ENCODE data around the gene TMEM94.
"Not testable (repeated sequence)": the region's sequence is repeated elsewhere in the genome, so short reads cannot be mapped to it uniquely, and the experiment has no call there.

Gene TMEM94

DNA sequence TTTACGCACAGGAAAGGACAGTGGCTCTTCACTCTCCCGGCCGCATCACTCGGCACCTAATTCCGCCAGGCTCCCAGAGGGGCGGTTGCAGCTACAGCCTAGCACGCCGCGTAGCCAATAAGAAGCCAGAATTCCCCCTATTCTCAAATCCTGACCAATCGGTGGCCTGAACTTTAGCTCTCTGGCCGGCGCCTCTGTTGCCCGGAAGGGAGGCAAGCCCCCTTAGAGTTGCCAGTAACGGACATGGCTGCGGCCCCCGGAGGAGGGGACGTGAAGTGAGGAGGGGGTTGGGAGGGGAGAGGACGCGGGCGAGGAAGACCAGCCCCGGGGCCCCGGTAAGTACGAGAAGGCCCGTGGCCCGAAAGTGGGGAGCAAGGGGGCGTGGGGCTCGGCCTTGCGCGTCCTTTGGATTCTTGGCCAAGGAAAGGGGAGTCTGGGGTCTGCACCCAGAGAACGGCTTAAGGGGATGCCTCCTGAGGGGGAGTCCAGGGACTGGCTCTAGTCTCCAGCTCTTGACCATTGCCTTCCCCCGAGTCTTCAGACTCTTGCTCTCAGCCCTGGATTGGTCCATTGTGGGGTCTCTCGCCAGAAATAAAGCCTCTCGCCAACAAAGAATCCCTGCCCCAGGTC lies at the start of gene TMEM94:
Gene TMEM94, plus strand, starts transcription at position 219 of the 630 bp plus-strand sequence. CDS start 15,271 bp downstream, outside the sequence.
- peak; percentile 97 to 99 (median 99) for DNase-seq

DNA sequence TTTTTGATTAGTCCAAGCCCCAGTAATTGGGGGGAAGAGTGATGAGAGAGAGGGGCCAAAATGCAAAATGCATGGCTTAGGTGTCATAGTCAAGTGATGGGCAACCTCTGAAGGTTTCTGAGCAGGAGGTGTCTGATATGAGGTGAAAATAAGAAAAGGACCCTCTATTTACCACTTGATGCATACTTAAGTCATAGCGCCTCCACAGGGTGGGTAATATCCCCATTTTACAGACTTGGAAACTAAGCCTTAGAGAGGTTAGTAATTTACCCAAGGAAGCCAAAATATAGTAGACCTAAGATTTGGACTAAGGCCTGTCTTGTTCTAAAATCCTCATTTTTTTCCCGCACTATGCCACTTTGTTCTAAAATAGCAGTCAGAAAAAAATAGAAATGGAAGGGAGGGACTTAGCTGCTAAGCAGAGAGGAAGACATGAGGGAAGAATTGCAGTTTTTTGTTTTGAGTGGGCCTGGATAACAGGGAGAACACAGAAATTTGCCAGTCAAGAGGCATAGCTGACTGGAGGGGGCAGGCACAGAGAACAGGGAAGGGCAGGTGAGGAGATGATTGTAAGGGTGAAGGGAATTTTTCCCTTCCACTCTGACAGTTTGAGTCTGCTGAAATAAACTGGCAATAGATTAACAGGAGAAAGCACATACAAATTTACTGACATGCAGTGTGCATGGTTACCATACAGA lies 48.6 kb upstream of the TMEM94 start:
- no peak for DNase-seq

DNA sequence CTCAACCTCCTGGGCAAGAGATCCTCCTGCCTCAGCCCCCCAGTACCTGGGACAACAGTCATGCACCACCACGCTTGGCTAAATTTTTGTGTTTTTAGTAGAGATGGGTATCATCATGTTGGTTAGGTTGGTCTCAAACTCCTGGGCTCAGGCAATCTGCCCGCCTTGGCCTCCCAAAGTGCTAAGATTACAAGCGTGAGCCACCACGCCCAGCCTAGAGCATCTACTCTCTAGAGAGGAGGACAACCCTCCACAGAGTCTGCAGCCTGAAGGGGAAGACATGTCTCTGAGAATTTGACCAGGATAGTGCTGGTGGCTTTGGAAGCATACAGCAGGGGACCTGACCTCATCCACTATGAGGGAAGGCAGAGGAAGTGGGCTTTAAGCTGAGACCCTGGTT lies 46.3 kb upstream of the TMEM94 start:
- DNase-seq, result no peak

DNA sequence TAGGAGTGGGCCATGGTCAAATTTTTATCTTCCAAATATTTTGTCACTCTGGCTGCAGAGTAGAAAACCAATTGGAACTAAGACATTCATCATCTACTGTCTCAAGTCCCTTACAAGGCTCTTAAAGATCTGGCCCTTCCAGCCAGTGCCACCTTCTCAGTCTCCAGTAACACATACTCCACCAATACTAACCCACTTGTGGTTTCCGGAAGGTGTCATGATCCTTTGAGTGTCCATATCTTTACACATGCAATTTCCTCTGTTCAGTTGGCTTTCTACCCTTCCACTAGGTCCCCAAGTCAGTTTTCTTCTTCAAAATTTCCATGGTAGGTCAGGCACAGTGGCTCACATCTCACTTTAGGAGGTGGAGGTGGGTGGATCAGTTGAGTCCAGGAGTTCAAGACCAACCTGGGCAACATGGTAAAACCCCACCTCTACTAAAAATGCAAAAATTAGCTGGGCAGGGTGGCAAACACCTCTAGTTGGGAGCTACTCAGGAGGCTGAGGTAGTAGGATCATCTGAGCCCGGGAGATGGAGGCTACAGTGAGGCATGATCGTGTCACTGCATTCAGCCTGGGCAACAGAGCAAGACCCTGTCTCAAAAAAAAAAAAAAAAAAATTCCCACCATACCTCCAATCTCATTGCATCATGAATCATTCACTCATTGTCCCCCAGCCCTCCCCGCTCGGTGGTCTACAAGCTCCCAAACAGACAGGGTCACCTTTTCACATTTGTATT lies 44.9 kb upstream of the TMEM94 start:
- peak in 2 of 3 donors; percentile 20 to 23 for DNase-seq

DNA sequence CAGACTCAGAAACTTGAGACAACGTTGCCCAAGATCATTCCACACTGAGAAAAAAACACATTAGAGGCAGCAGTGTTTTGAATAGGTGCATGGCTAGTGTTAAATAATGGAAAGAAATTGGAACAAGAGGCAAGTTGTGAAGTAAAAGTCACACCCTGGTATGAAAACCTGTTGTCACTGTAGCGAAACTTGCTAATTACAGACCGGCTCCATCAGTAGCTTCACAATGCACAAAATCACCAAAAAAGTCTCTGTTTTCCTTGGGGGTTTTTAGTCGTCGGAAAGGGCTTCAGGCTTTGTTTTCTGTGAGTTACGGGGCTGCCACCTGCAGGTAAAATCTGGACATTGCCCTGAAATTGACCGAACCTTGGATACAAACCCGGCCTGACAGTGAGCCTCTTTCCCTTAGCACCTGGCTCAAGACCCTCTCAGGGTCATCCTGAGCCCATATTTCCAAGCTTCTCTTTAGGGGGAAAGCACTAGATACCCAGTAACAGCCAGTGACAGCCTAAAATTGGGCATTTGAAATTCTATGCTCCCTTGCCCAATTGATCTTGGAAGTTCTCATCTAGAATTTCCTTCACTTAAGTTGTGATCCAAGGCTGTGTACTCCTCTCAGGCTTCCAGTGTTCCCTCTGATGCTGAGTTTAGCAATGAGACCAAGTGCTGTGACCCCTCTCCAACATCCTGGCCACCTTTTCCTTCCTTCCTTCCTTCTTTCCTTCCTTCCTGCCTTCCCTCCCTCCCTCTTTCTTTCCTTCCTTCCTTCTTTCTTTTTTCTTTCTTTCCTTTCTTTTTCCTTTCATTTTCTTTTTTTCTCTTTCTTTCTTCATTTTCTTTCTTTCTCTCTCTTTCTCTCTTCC lies 43.7 kb upstream of the TMEM94 start:
- peak; percentile 75 to 78 (median 78) for DNase-seq

DNA sequence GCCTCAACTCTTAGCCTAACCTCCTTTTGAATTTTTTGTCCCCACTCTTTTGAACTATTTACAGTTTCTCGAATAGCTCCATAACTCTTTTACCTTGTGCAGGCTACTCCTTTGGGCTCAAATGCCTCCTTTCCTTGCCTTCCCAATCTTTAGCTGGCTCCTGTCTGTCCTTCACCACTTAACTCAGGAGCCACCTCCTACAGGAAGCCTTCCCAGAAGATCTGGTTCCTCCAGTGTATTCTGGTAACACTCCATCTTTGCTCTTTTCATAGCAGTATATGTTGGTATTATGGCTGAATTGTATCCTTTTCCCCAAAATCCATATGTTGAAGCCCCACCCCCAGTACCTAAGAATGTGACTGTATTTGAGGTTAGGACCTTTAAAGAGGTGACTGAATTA lies 41.9 kb upstream of the TMEM94 start:
- no peak for DNase-seq

DNA sequence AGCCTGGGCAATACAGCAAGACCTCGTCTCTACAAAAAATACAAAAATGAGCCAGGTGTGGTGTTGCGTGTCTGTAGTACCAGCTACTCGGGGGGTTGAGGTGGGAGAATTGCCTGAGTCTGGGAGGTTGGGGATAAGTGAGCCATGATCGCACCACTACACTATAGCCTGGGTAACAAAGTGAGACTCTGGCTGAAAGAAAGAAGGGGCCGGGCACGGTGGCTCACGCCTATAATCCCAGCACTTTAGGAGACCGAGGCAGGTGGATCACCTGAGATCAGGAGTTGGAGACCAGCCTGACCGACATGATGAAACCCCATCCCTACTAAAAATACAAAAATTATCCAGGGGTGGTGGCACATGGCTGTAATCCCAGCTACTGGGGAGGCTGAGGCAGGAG lies 40.4 kb upstream of the TMEM94 start:
- no peak for DNase-seq

DNA sequence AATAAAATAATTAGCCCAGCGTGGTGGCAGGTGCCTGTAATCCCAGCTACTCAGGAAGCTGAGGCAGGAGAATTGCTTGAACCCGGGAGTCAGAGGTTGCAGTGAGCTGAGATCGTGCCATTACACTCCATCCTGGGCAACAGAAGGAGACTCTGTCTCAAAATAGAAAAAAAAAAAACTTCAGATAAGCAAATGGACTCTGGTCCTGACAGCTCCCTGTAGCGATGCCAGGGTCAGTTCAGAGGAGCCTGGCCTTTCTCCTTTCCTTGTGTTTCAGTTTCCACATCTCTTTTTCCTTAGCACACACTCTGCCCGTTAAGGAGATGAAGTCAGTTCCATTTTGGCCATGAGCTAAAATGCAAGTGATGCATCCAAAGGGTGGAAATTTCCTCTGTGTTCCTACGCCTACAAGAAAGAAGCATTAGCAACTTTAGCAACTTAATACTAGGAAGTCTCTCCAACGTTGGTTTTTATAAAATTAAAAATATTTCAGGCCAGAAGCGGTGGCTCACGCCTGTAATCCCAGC lies 39.3 kb upstream of the TMEM94 start:
- DNase-seq, result peak; percentile 33 to 66 (median 41)

DNA sequence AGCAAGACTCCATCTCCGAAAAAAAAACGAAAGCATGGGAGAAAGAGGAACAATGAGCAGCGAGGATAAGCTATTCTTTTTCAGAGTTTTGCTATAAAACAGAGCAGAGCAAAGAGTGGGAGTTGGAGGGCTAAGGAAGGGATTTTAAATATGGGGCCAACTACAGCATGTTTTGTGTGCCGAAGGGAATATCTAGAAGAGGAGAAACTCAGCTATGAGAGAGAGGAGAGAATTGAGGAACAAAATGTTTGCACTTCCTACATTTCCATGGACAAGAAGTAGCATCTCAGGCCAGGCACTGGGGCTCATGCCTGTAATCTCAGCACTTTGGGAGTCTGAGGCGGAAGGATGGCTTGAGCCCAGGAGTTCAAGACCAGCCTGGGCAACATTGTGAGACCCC lies 37.9 kb upstream of the TMEM94 start:
- peak; percentile 39 to 71 (median 49) for DNase-seq

DNA sequence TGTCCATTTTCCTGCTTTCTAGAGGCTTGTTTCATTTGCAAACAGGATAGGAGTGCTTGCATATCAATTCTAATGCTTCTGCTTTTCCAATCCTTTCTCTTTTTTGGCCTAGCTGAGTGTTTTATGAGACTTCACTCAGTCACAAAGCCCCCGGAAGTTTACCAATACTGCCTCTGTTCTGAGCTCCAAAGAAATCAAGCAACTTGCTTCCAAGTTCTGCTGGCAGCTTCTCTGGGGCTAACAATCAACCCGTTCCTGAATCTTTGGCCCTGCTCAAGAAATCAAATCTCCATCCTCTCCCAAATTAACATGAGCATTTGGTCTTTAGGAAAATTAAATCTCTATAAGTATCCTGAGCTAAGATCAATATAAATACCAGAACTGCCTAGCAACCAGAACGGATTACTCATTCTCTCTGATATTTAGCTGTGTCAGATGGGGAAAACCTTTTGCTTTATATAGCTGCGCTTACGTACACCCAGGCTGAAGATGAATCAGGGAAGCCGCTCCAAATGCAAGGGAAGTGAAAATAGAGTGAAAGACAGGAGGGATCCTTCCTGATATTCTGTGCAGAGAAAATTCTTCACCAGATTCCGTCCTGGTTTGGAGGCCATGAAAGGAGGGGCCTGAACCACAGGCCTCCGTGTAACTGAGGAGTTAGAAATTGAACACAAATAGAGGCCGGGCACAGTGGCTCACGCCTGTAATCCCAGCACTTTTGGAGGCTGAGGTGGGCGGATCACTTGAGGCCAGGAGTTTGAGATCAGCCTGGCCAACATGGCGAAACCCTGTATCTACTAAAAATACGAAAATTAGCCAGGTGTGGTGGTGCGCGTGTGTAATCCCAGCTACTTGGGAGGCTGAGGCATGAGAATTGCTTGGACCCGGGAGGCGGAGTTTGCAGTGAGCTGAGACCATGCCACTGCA lies 27.6 kb upstream of the TMEM94 start:
- DNase-seq, result peak; percentile 88 to 96 (median 94)

DNA sequence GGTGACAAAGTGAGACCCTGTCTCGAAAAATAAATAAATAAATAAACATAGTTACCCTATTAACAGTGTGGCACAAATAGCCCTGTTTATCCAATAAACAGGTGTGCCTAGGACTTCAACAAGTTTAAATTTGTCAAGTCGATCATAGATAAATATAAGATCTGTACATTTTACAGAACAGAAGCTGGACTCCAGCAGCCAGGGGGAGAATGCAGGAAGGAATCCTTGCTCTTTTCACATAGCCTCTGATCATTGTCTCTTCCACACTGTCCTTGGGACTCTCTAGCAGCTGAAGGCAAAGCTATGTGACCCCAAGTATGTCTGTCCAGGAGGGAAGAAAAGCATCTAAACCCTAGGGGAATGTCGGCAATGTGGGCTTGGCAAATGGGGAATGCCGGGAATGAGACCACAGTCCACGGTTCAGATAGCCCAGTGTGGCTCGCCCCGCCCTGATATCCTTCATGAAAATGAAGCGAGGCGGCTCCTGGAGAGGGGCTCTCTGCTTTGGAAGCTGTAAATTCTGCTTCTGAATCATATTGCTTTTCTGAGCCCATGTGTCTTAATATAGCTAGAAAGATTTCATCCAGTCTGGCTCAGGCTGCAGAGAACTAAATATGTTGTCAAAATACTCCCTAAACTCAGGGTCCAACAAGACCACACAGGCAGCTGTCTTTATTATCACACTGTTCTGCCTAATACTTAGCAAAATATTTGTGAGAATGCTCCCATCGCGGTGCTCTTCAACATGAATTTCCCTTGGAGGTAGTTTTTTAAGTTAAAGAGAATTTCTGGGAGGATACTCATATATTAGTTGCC lies 26.1 kb upstream of the TMEM94 start:
- DNase-seq, result no peak

DNA sequence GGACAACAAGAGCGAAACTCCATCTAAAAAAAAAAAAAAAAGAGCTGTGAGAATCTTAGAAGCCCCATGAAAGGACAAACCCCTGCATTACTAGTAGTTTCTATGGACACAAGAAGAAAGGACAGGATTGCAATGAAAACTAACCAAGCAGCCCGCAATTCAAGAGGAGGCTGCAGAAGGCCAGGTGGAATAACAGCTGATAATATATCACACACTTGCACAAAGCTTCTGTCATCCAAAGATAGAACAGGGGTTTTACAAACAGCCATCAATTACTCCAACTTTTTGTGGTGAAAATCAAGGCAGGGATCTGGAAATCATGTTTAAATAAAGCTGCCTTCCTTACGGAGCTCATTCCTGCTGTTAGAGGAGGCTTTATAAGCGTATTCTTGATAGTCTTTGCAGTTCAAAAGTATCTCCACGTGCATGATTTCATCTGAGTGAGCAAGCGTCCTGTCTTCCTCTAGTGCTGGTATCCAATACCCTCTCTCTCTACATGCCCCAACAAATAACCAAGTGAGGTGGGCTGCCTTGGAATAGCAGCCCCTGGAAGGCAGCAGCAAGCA lies 23.1 kb upstream of the TMEM94 start:
- DNase-seq, result no peak

DNA sequence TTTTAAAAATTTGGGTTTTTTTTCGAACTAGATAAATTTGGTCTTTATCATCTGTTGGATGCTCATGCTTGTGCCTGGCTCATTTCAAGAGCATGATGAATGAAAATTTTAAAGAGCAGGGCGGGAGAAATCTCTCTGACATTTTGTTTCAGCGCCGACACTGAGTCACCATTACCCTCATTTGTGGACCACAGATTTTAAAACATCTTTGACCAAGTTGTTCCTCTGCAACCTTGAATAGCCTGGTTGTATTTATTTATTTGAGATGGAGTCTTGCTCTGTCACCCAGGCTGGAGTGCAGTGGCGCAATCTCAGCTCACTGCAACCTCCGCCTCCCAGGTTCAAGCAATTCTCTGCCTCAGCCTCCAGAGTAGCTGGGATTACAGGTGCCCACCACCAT lies 22.0 kb upstream of the TMEM94 start:
- DNase-seq, result not testable (repeated sequence)

DNA sequence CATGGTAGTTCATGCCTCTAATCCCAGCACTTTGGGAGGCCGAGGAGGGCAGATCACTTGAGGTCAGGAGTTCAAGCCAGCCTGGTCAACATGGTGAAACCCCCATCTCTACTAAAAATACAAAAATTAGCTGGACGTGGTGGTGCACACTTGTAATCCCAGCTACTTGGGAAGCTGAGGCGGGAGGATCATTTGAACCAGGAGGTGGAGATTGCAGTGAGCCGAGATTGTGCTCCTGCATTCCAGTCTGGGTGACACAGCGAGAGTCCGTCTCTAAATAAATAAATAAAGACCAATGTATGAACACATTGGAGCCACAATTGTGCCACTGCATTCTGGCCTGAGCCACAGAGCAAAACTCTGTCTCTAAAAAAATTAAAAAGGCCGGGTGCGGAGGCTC lies 19.0 kb upstream of the TMEM94 start:
- not testable (repeated sequence) for DNase-seq

DNA sequence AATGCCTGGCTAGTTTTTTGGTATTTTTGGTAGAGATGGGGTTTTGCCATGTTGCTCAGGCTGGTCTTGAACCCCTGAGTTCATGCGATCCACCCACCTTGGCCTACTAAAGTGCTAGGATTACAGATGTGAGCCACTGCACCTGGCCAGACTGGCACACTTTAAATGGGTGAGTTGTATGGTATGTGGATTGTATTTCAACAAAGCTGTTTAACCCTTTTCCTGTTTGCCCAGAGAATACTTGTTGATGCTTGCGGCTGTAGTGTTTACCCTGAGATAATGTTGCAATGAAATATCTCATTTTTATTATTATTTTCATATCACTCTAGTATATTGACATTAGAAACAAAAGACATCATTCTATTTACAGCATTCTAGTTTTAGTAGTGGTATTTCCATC lies 17.1 kb upstream of the TMEM94 start:
- no peak for DNase-seq

DNA sequence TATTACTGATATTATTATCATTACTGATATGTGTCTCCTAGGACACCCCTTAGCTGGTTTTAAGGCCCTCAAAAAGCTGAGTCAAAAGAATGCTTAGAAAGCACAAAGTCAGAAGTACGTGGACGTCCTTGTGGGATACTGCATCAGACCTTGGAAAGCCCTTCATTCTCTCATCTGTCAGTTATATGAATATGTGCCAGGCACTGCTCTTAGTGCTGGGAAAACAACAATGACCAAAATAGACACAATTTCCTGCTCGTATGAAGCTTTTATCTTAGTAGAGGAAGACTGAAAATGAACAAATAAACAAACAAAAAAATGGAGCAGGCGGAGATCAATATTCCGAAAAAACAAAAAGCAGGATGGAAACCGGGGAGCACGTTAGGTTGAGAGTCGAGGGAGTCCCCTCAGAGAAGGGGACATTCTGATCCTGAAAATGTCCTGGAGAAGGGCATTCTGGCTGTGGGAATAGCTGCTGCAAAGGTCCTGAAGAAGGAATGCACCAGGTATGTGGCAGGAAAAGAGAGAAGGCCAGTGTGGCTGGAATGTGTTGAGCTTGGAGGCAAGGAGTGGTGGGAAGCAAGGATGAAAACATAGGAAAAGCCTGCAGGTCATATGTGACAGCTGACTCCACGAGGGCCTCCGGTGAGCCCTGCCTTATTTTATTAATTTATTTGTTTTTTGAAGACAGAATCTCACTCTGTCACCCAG lies 15.5 kb upstream of the TMEM94 start:
- no peak for DNase-seq

DNA sequence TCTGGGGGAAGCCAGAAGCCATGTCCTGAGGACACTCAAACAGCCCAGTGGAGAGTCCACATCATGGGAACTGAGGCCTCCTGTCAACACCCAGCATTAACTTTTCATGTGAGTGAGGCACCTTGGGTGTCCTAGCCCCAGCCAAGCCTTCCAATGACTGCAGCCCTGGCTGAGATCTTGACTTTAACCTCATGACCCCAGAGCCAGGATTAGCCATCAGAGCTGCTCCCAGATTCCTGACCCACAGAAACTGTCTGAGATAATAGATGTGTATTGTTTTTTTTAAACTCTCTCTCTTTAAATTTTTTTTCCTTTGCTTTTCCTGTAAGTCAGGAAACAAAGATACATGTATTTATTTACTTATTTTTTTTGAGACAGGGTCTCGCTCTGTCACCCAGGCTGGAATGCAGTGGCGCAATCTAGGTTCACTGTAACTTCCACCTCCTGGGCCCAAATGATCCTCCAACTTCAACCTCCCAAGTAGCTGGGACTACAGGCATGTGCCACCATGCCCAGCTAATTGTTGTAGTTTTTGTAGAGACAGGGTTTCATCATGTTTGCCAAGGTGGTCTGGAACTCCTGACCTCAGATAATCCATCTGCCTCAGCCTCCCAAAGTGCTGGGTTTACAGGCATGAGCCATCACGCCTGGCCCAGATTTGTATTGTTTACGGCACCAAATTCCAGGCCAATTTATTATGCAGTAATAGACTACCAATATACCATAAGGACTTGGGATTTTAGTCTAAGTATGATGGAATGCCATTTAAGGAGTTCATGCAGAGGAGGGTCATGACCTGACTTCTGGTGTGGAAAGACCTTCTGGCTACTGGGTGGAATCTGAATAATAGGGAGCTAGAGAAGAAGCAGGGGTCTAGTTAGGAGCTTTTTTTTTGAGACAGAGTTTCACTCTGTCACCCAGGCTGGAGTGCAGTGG lies 14.0 kb upstream of the TMEM94 start:
- no peak for DNase-seq

DNA sequence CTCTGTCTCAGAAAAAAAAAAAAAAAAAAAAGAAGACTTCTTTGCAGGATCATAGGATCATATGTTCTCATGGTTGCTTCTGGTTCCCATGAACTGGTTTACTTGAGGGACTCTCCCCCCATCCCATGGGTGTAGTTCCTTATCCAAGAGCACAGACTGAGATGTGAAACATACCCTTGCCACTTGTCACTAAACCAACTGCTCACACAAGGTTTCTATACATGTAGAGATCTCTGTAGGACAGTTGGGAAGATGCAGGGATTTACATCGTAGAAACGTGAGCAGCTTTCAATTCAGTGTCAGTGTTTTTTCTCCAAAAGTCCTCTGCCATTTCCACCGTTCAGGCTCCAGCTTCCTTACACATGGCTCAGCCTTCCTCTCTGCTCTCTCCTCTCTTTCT lies 11.1 kb upstream of the TMEM94 start:
- no peak for DNase-seq

Measured in suppressor macrophage treated with lipopolysaccharide for 1 hour (primary cell).